Measurements from ENCODE around the gene CSN2. TPM values are rescaled to one million over a fixed set of nuclear protein-coding genes. Genes with fewer than 3 reads are reported as not detected.

The CSN2 gene, protein sequence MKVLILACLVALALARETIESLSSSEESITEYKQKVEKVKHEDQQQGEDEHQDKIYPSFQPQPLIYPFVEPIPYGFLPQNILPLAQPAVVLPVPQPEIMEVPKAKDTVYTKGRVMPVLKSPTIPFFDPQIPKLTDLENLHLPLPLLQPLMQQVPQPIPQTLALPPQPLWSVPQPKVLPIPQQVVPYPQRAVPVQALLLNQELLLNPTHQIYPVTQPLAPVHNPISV
- total RNA-seq, result not detected
- not detected for polyA plus RNA-seq (ENCODE audit: insufficient read length in 2 of 2)
- long read RNA-seq, donor 1, result 0 reads
- long read RNA-seq, donor 2, result 0 reads
- long read RNA-seq, donor 3, result 0 reads
- long read RNA-seq, donor 4, result 0 reads

DNA sequence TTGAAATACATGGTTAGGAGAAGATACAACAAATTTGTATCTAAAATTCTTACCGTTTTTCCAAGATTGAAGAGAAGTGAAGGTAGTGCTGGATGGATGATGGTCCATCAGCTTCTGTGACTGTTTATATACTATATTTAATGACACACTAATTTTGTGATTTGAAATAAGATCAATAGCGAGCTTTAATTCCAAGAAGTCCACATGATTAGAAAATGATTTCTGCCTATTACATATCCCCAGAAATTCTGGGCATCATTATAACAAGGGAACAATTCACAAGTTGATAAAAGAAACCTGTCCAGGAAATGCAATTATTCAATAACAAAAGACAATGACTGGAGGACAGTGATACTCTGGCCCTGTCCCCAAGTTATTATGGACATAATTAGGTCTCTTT lies at the start of gene CSN2:
Gene CSN2, minus strand, starts transcription at position 101 of the 400 bp plus-strand sequence. CDS start 4,733 bp downstream, outside the sequence.
- H3K36me3 ChIP-seq (ENCODE audit: control insufficient read depth, insufficient read depth, low read length), result no peaks in the 10 kb centered on the region
- H3K9me3 ChIP-seq (ENCODE audit: control insufficient read depth, insufficient read depth, low read length), result no peaks in the 10 kb centered on the region
- no CpG with 5 or more reads among the region's 2 CpGs for WGBS (ENCODE audit: insufficient coverage)
- DNase-seq (ENCODE audit: low read depth in 4 of 6, low spot score in 6 of 6), result no peak
- no peak within 1 kb of the TSS for H3K27ac ChIP-seq (ENCODE audit: low read depth, low read length)
- H3K4me3 ChIP-seq (ENCODE audit: low read depth, low read length), result no peak within 1 kb of the TSS
- no peaks in the 10 kb centered on the region for H3K4me1 ChIP-seq (ENCODE audit: control insufficient read depth, insufficient read depth, low read length)
- no peaks in the 10 kb centered on the region for H3K27me3 ChIP-seq (ENCODE audit: control insufficient read depth, insufficient read depth, low read length)

DNA sequence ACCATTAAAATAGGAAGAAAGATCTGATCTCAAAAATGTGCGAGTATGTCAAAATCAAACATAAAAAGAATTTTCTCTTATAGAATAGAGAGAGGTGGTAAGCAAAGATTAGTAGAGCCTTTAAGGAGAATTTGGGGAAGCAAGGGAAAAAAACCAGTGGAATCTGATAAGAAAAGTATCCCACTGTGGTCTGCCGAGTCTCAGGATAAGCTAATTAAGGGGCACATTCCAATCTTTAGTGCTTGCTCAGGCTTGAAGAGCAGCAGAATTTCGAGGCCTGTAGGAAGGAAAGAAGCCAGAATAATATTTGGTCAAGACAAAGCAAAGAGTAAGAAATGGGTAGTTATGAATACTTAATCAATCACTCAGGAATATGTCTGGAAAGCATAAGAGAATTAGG lies 43.2 kb upstream of the CSN2 start:
- H3K4me3 ChIP-seq (ENCODE audit: low read depth, low read length), result no peak overlapping the region
- H3K9me3 ChIP-seq (ENCODE audit: control insufficient read depth, insufficient read depth, low read length), result no peaks in the 10 kb centered on the region
- no peak overlapping the region for H3K27ac ChIP-seq (ENCODE audit: low read depth, low read length)
- H3K36me3 ChIP-seq (ENCODE audit: control insufficient read depth, insufficient read depth, low read length), result no peaks in the 10 kb centered on the region
- 60% methylated on average over 1 of the region's 3 CpGs for WGBS (ENCODE audit: insufficient coverage)
- DNase-seq (ENCODE audit: low read depth in 4 of 6, low spot score in 6 of 6), result no peak
- no peaks in the 10 kb centered on the region for H3K4me1 ChIP-seq (ENCODE audit: control insufficient read depth, insufficient read depth, low read length)
- H3K27me3 ChIP-seq (ENCODE audit: control insufficient read depth, insufficient read depth, low read length), result no peaks in the 10 kb centered on the region

DNA sequence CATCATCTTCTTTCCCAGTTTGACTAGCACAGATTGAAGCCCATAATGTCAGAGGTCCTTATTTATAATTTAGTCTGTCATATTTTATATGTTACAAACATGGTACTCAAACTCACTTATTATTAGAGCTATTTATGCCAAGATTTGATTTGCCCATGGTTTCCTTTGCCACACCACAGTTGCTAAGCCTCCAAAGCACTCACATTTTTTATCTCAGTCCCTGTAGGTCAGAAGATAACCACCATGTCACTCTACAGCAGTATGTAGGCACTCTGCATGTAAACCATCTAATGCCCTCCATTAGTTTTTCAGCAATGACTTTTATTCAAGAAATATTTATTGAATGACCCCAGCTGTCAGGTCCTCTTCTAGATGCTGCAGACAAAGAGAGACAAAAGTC lies 37.0 kb upstream of the CSN2 start:
- no peak overlapping the region for H3K27ac ChIP-seq (ENCODE audit: low read depth, low read length)
- DNase-seq (ENCODE audit: low read depth in 4 of 6, low spot score in 6 of 6), result no peak
- H3K36me3 ChIP-seq (ENCODE audit: control insufficient read depth, insufficient read depth, low read length), result no peaks in the 10 kb centered on the region
- H3K9me3 ChIP-seq (ENCODE audit: control insufficient read depth, insufficient read depth, low read length), result no peaks in the 10 kb centered on the region
- H3K4me1 ChIP-seq (ENCODE audit: control insufficient read depth, insufficient read depth, low read length), result no peaks in the 10 kb centered on the region
- no peaks in the 10 kb centered on the region for H3K27me3 ChIP-seq (ENCODE audit: control insufficient read depth, insufficient read depth, low read length)
- H3K4me3 ChIP-seq (ENCODE audit: low read depth, low read length), result no peak overlapping the region

DNA sequence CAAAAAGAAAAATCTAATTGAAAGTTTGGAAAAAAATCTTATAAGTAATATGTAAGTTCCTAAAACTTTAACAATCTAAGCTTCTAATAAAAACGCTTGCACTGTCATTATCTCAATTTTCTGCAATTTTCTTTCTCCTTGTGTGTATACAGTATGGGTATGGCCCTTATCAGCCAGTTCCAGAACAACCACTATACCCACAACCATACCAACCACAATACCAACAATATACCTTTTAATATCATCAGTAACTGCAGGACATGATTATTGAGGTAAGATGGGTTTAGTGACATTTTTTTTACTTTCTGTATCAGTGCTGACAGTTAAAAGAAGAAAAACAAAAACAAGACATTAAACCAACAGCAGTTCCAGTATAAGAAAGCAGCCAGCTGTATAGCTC lies 35.2 kb upstream of the CSN2 start:
- H3K27me3 ChIP-seq (ENCODE audit: control insufficient read depth, insufficient read depth, low read length), result no peaks in the 10 kb centered on the region
- no peak overlapping the region for H3K4me3 ChIP-seq (ENCODE audit: low read depth, low read length)
- no peak overlapping the region for H3K27ac ChIP-seq (ENCODE audit: low read depth, low read length)
- no peaks in the 10 kb centered on the region for H3K9me3 ChIP-seq (ENCODE audit: control insufficient read depth, insufficient read depth, low read length)
- no peak for DNase-seq (ENCODE audit: low read depth in 4 of 6, low spot score in 6 of 6)
- H3K36me3 ChIP-seq (ENCODE audit: control insufficient read depth, insufficient read depth, low read length), result no peaks in the 10 kb centered on the region
- no CpG with 5 or more reads among the region's 1 CpG for WGBS (ENCODE audit: insufficient coverage)
- no peaks in the 10 kb centered on the region for H3K4me1 ChIP-seq (ENCODE audit: control insufficient read depth, insufficient read depth, low read length)

DNA sequence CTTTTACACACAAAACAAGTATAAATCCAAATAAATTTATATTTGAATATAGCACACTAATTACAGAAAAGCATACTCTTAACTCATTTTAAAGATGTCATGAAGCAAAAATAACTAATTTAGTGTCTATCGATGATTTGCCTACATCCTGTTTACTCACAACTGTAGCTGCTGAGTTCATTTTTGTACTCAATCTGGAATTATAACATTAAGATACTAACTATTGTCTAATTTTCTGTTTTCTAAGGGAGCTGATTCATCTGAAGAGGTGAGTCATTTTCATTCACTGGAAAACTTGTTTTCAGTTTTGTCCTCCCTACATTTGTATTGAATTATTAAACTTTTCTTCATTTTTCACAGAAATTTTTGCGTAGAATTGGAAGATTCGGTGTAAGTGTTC lies 33.9 kb upstream of the CSN2 start:
- WGBS (ENCODE audit: insufficient coverage), result no CpG with 5 or more reads among the region's 3 CpGs
- Histone ChIP-seq H3K9me3 (ENCODE audit: control insufficient read depth, insufficient read depth, low read length) (no peaks in the 10 kb centered on the region), H3K36me3 (ENCODE audit: control insufficient read depth, insufficient read depth, low read length) (no peaks in the 10 kb centered on the region), H3K4me1 (ENCODE audit: control insufficient read depth, insufficient read depth, low read length) (no peaks in the 10 kb centered on the region), H3K27me3 (ENCODE audit: control insufficient read depth, insufficient read depth, low read length) (no peaks in the 10 kb centered on the region), H3K27ac (ENCODE audit: low read depth, low read length) (no peak overlapping the region), H3K4me3 (ENCODE audit: low read depth, low read length) (no peak overlapping the region)
- DNase-seq (ENCODE audit: low read depth in 4 of 6, low spot score in 6 of 6), result no peak

GRCh38 chr4:69995526-69996016 lies 30.0 kb upstream of the CSN2 start, which contains the start of gene STATH:
TSS of gene STATH (plus strand) at chr4:69995966. CDS start at chr4:69998438, 2,472 bp downstream.
- Histone ChIP-seq H3K4me1 (ENCODE audit: control insufficient read depth, insufficient read depth, low read length) (no peaks in the 10 kb centered on the region), H3K9me3 (ENCODE audit: control insufficient read depth, insufficient read depth, low read length) (no peaks in the 10 kb centered on the region), H3K27me3 (ENCODE audit: control insufficient read depth, insufficient read depth, low read length) (no peaks in the 10 kb centered on the region), H3K4me3 (ENCODE audit: low read depth, low read length) (no peak within 1 kb of the TSS), H3K27ac (ENCODE audit: low read depth, low read length) (no peak within 1 kb of the TSS), H3K36me3 (ENCODE audit: control insufficient read depth, insufficient read depth, low read length) (no peaks in the 10 kb centered on the region)
- no CpG with 5 or more reads among the region's 3 CpGs for WGBS (ENCODE audit: insufficient coverage)
- DNase-seq (ENCODE audit: low read depth in 4 of 6, low spot score in 6 of 6), result no peak

GRCh38 chr4:69994782-69995181 lies 29.3 kb upstream of the CSN2 start:
- no peak for DNase-seq (ENCODE audit: low read depth in 4 of 6, low spot score in 6 of 6)
- H3K27me3 ChIP-seq (ENCODE audit: control insufficient read depth, insufficient read depth, low read length), result no peaks in the 10 kb centered on the region
- no peaks in the 10 kb centered on the region for H3K36me3 ChIP-seq (ENCODE audit: control insufficient read depth, insufficient read depth, low read length)
- no peaks in the 10 kb centered on the region for H3K4me1 ChIP-seq (ENCODE audit: control insufficient read depth, insufficient read depth, low read length)
- no peak overlapping the region for H3K27ac ChIP-seq (ENCODE audit: low read depth, low read length)
- H3K9me3 ChIP-seq (ENCODE audit: control insufficient read depth, insufficient read depth, low read length), result no peaks in the 10 kb centered on the region
- no peak overlapping the region for H3K4me3 ChIP-seq (ENCODE audit: low read depth, low read length)
- 100% methylated on average over 1 of the region's 5 CpGs for WGBS (ENCODE audit: insufficient coverage)

DNA sequence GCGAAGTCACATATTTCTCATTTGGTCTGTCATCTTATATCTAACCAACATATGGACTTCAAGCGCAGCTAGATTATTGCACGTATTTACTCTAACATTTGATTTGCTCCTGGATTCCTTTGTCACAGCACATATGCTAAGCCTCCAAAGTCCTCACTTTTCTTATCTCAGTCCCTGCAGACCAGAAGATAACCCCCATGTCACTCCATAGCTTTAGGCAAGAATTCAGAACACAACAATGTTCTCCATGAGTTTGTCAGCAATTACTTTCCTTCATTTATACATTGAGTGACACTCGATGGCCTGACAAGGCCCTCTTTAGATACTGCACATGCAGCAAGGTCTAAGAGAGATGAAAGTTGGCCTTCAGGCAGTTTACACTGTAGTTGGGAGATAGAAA lies 25.5 kb upstream of the CSN2 start:
- Histone ChIP-seq H3K27me3 (ENCODE audit: control insufficient read depth, insufficient read depth, low read length) (no peaks in the 10 kb centered on the region), H3K4me3 (ENCODE audit: low read depth, low read length) (no peak overlapping the region), H3K9me3 (ENCODE audit: control insufficient read depth, insufficient read depth, low read length) (no peaks in the 10 kb centered on the region), H3K4me1 (ENCODE audit: control insufficient read depth, insufficient read depth, low read length) (no peaks in the 10 kb centered on the region), H3K27ac (ENCODE audit: low read depth, low read length) (no peak overlapping the region), H3K36me3 (ENCODE audit: control insufficient read depth, insufficient read depth, low read length) (no peaks in the 10 kb centered on the region)
- WGBS (ENCODE audit: insufficient coverage), result 92% methylated on average over 3 of the region's 4 CpGs
- no peak for DNase-seq (ENCODE audit: low read depth in 4 of 6, low spot score in 6 of 6)

GRCh38 chr4:69986663-69987062 lies 21.1 kb upstream of the CSN2 start:
- Histone ChIP-seq H3K27me3 (ENCODE audit: control insufficient read depth, insufficient read depth, low read length) (no peaks in the 10 kb centered on the region), H3K36me3 (ENCODE audit: control insufficient read depth, insufficient read depth, low read length) (no peaks in the 10 kb centered on the region), H3K9me3 (ENCODE audit: control insufficient read depth, insufficient read depth, low read length) (no peaks in the 10 kb centered on the region), H3K4me3 (ENCODE audit: low read depth, low read length) (no peak overlapping the region), H3K27ac (ENCODE audit: low read depth, low read length) (no peak overlapping the region), H3K4me1 (ENCODE audit: control insufficient read depth, insufficient read depth, low read length) (no peaks in the 10 kb centered on the region)
- no CpG with 5 or more reads among the region's 1 CpG for WGBS (ENCODE audit: insufficient coverage)
- no peak for DNase-seq (ENCODE audit: low read depth in 4 of 6, low spot score in 6 of 6)

DNA sequence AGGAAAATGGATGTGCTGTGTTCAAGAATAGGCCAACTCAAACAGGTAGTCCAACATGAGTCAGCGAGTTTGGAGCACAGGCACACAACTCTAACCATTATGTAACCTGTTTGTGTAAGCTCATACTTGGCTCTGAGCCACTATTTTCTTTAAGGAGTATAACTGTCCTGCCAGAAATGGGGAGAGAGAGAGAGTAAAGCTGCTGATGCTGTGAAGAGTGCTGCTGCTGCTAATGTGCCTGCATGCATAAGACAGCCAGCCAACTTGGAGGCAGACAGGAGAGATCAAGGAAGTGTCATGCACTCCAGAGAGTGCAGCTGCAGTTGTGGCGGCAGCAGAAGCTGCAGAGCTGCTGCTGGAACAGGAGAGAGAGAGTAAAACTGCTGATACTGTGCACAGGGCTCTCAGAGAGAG lies 18.5 kb upstream of the CSN2 start:
- Histone ChIP-seq H3K9me3 (ENCODE audit: control insufficient read depth, insufficient read depth, low read length) (no peaks in the 10 kb centered on the region), H3K27ac (ENCODE audit: low read depth, low read length) (no peak overlapping the region), H3K36me3 (ENCODE audit: control insufficient read depth, insufficient read depth, low read length) (no peaks in the 10 kb centered on the region), H3K4me1 (ENCODE audit: control insufficient read depth, insufficient read depth, low read length) (no peaks in the 10 kb centered on the region), H3K27me3 (ENCODE audit: control insufficient read depth, insufficient read depth, low read length) (no peaks in the 10 kb centered on the region), H3K4me3 (ENCODE audit: low read depth, low read length) (no peak overlapping the region)
- DNase-seq (ENCODE audit: low read depth in 4 of 6, low spot score in 6 of 6), result peak in 4 of 6 donors; percentile 2 to 53 (median 26)
- WGBS (ENCODE audit: insufficient coverage), result 56% methylated on average over 1 of the region's 2 CpGs

All from spinal cord (tissue), 10 donors.